GM12878 (cell line): ENCODE data around the gene CD151. TPM values are rescaled to one million over a fixed set of nuclear protein-coding genes. Genes with fewer than 3 reads are reported as not detected.

Experiments used
- ATAC-seq: fragments of 200-7000 bp; cut with Tn5 transposase; 3 replicates; pipeline ENCODE4 v1.9.1; 2020; ENCODE audit warnings: mild to moderate bottlenecking, moderate library complexity
- BruUV-seq: library from RNA; stranded (reverse); fragments of 400-500 nt; replicated peaks from 2 replicates; lab custom pipeline; 2021; lab: Mats Ljungman, UMichigan
- CTCF ChIA-PET: fragments of 300-600 bp; sonication (Branson Sonifier 250); formaldehyde crosslinking; extraction: SDS; loops from one replicate; lab custom pipeline; 2021; ENCODE audit warnings: inconsistent platforms; lab: Yijun Ruan, JAX
- POLR2A ChIA-PET: fragments of 350-600 bp; formaldehyde crosslinking; extraction: SDS; loops from one replicate; lab custom pipeline; 2021; ENCODE audit warnings: inconsistent platforms; lab: Charles Lee
- RAD21 ChIA-PET: fragments of 300-600 bp; sonication (Branson Sonifier 250); formaldehyde crosslinking; loops from one replicate; lab custom pipeline; 2023; ENCODE audit warnings: antibody characterized with exemption; ENCODE audit not compliant: unreplicated experiment; lab: Charles Lee
- SMC1A ChIA-PET: fragments of 300-600 bp; sonication (Branson Sonifier 250); formaldehyde crosslinking; loops from one replicate; lab custom pipeline; 2023; ENCODE audit not compliant: unreplicated experiment, uncharacterized antibody; lab: Charles Lee
- DNase-seq: peaks from one replicate; pipeline ENCODE4 v3.0.0-alpha.2; 2011; ENCODE audit warnings: low read depth, low spot score
- FAIRE-seq: peaks from 3 replicates; lab custom pipeline; 2011; peaks lifted over from hg19 to GRCh38; lab: Jason Lieb, UNC
- H2AFZ ChIP-seq: 2 replicates; pipeline ENCODE4 v1.6.0; 2011; ENCODE audit warnings: low read depth, low read length, control low read depth; ENCODE audit not compliant: control insufficient read depth
- H3K27ac ChIP-seq: 2 replicates; pipeline ENCODE4 v1.5.1; 2011; ENCODE audit warnings: control low read depth; ENCODE audit not compliant: control insufficient read depth, insufficient read depth
- H3K27me3 ChIP-seq, 2 experiments: replicated peaks in 1 of 2; 2 replicates each; pipeline versions ENCODE4 v1.6.0 to v1.6.1; 2011; ENCODE audit warnings: low read length in 1 of 2; ENCODE audit not compliant: control insufficient read depth in 2 of 2, insufficient read depth in 2 of 2
- H3K36me3 ChIP-seq, 2 experiments: 2 replicates each; pipeline ENCODE4 v1.5.1; 2011; ENCODE audit warnings: low read length in 1 of 2; ENCODE audit not compliant: control insufficient read depth in 2 of 2, insufficient read depth in 2 of 2
- H3K4me1 ChIP-seq: 2 replicates; pipeline ENCODE4 v1.6.1; 2011; ENCODE audit warnings: mild to moderate bottlenecking, low read length, moderate library complexity, mixed read lengths; ENCODE audit not compliant: control insufficient read depth, insufficient read depth
- H3K4me2 ChIP-seq: 2 replicates; pipeline ENCODE4 v1.6.0; 2011; ENCODE audit warnings: control low read depth; ENCODE audit not compliant: control insufficient read depth, insufficient read depth
- H3K4me3 ChIP-seq: fragments of 200-600 bp; sonication (generic); 2 replicates; pipeline ENCODE4 v1.5.1; 2016
- H3K79me2 ChIP-seq: 2 replicates; pipeline ENCODE4 v1.6.0; 2011; ENCODE audit warnings: low read length; ENCODE audit not compliant: control insufficient read depth, insufficient read depth
- H3K9ac ChIP-seq: 2 replicates; pipeline ENCODE4 v1.8.0; 2011; ENCODE audit warnings: low read length, control low read depth, mixed read lengths; ENCODE audit not compliant: control insufficient read depth, insufficient read depth
- H3K9me3 ChIP-seq: replicated peaks from 3 replicates; pipeline ENCODE4 v1.5.1; 2011; ENCODE audit warnings: mild to moderate bottlenecking, low read length; ENCODE audit not compliant: control insufficient read depth, insufficient read depth
- H4K20me1 ChIP-seq: 2 replicates; pipeline ENCODE4 v1.6.0; 2011; ENCODE audit not compliant: control insufficient read depth, insufficient read depth
- MEF2A ChIP-seq: IDR thresholded peaks from 2 replicates; pipeline ENCODE4 v1.6.1; 2011; ENCODE audit warnings: low read depth, mild to moderate bottlenecking, low read length, moderate library complexity; ENCODE audit not compliant: insufficient read depth
- POLR2A ChIP-seq: IDR thresholded peaks from 2 replicates; pipeline ENCODE4 v1.6.1; 2011; ENCODE audit warnings: low read depth, mild to moderate bottlenecking, low read length
- SIN3A ChIP-seq: IDR thresholded peaks from 2 replicates; pipeline ENCODE4 v1.6.1; 2012; ENCODE audit warnings: low read depth, low read length, improper control_type of control experiment
- STAT1 ChIP-seq: fragments of 450-650 bp; conservative IDR thresholded peaks from 2 replicates; pipeline ENCODE4 v1.6.1; 2014; ENCODE audit warnings: antibody characterized with exemption, mild to moderate bottlenecking
- WGBS: methylation state at CpG from one replicate; pipeline ENCODE4 v1.1.6; 2016; ENCODE audit warnings: low lambda C conversion rate; ENCODE audit not compliant: insufficient replicate concordance, insufficient coverage; ENCODE audit errors: missing lambda C conversion rate; 5-methylcytosine and 5-hydroxymethylcytosine counted together
- in situ Hi-C: fragments of 300-500 bp; cut with MboI; formaldehyde crosslinking; loops from 9 replicates; pipeline ENCODE4 v1.14.3; 2018; ENCODE audit warnings: mixed read lengths
- intact Hi-C: fragments of 100-400 bp; cut with micrococcal nuclease; formaldehyde crosslinking; loops from one replicate; pipeline ENCODE4 v1.14.2; 2022; ENCODE audit not compliant: unreplicated experiment
- polyA plus RNA-seq, 11 experiments: library from polyadenylated mRNA; depleted of rRNA in 4 of 11; unstranded in 6 of 11; stranded (reverse) in 5 of 11; fragments of >200 nt; fragmentation: Nextera tagmentation in 4 of 11; fragmentation: Illumina TruSeq in 1 of 11; extraction: Ambion mirVana in 4 of 11; extraction: Trizol in 1 of 11; gene quantifications; 1 replicate in 1 of 11; 2 replicates in 10 of 11; pipeline versions ENCODE4 v1.2.1 to v1.2.3, GENCODE V29; 2011 to 2016; ENCODE audit warnings: inconsistent platforms in 2 of 11, missing spikeins in 2 of 11, low read depth in 1 of 11
- total RNA-seq, 4 experiments: library from RNA; depleted of rRNA in 3 of 4; stranded (reverse); fragments of >200 nt in 3 of 4; fragmentation: Illumina TruSeq in 1 of 4; extraction: Trizol in 1 of 4; gene quantifications; 2 replicates each; pipeline versions ENCODE4 v1.2.1 to v1.2.3, GENCODE V29; 2013 to 2021
- TF ChIP-seq, protein P1 (sequence below): fragments of 450-650 bp; IDR thresholded peaks from 2 replicates; pipeline ENCODE4 v1.6.1; 2017; ENCODE audit warnings: low read depth, mild to moderate bottlenecking, moderate library complexity
- TF ChIP-seq, protein P2 (sequence below): fragments of 450-650 bp; IDR thresholded peaks from 2 replicates; pipeline ENCODE4 v1.6.1; 2016; ENCODE audit warnings: mild to moderate bottlenecking

CD151 gene
- total and polyA plus RNA-seq, 10 of the 15 experiments (the other 5 are each of a cell fraction or from before 2014, with no cell fraction given), result 0.52 to 41.7 (median 14.7) TPM

DNA sequence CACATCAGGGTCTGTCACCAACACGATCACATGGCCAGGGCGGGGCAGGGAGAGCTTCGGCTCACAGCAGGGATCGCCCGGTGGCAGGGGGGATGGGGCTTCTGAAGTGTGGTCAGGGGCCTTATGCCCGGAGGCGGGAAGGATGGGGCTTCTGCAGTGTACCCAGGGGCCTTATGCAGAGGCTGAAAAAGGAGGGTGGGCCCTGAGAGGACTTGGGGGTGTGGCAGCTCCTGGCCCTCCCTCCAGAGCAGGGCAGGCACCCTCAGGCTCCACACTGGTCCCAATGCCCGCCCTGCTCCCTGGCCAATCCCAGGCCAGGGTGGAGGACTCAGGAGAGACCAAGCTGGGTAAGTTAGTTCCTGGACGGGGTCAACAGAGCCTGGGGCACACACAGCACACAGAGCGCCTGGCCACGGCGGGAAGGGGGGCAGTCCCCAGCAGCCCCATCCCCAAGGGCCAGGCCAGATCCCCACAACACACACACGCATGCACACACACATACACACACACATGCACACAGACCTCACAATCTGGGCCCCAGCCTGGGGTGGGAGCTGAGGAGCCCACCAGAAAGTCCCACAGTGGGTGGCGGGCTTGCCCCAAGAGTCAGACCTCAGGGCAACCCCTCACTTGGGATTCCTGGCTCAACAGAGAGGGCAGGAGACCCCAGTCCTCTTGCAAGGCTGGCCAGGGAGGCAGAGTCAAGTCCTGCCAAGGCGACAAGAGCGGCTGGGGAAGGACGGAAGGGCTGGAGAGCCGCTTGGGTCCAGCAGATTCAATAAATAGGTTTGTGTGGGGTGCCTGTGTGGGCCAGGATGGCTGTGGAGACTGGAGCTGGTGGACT is 41.8 kb upstream of the CD151 start (continued):
- TF ChIP-seq, protein P1, sequence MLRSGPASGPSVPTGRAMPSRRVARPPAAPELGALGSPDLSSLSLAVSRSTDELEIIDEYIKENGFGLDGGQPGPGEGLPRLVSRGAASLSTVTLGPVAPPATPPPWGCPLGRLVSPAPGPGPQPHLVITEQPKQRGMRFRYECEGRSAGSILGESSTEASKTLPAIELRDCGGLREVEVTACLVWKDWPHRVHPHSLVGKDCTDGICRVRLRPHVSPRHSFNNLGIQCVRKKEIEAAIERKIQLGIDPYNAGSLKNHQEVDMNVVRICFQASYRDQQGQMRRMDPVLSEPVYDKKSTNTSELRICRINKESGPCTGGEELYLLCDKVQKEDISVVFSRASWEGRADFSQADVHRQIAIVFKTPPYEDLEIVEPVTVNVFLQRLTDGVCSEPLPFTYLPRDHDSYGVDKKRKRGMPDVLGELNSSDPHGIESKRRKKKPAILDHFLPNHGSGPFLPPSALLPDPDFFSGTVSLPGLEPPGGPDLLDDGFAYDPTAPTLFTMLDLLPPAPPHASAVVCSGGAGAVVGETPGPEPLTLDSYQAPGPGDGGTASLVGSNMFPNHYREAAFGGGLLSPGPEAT, result no peak
- TF ChIP-seq, protein P2, sequence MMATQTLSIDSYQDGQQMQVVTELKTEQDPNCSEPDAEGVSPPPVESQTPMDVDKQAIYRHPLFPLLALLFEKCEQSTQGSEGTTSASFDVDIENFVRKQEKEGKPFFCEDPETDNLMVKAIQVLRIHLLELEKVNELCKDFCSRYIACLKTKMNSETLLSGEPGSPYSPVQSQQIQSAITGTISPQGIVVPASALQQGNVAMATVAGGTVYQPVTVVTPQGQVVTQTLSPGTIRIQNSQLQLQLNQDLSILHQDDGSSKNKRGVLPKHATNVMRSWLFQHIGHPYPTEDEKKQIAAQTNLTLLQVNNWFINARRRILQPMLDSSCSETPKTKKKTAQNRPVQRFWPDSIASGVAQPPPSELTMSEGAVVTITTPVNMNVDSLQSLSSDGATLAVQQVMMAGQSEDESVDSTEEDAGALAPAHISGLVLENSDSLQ, result no peak
- TF ChIP-seq STAT1, result no peak
- no peak for TF ChIP-seq SIN3A

DNA sequence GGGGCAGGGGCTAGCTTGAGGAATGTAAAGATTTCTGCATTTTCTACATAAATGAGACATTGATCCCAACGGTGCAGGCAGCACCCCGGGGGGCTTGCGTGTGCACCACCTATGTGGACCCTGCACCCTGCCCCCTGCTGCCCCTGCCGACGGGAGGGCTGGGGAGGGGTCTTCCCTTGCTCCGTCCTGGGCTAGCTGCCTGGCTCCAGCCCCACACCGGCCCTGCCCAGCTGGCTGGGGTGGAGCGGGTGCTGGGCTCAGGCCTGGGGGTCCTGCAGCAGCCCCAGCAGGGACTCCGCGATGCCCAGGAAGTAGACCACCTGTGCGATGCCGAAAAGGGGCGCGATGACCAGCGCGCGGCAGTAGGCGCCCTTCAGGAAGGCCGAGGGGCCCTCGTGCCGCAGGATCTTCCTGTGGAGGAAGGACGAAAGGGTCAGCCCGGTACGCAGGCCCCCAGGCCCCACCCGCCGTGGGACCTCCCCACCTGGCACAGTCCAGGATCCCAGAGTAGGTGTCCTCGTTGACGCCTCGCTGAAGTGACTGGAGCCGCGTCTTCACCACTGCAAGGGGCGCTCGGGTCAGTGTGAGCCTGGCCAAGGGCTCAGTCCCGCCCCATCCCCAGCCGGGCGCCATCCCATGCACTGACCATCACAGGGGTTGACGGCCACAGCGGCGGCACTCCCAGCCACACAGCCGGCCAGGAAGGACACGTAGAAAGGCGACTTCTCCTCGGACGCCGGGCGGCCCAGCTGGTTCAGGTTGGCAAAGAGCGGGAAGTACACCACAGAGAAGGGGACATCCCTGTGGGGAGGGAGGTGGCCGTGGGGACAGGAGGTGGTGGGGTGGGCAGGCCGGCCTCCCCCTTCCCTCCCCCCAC is 40.9 kb upstream of the CD151 start:
- intact Hi-C loops, result no loop called here

More for the DNA sequence above, 40.9 kb upstream of the CD151 start:
- ATAC-seq (no peak), FAIRE-seq (no peak), DNase-seq (no peak)
- H3K4me2 ChIP-seq, result no peak overlapping the region
- peaks cover 0 to 9% of the 10 kb centered on the region in 2 experiments; a peak in 2 of 4 replicates for H3K36me3 ChIP-seq
- peaks cover 20% of the 10 kb centered on the region for H3K4me1 ChIP-seq
- H3K79me2 ChIP-seq, result peaks cover 21% of the 10 kb centered on the region
- POLR2A ChIA-PET, result no interaction called here
- TF ChIP-seq POLR2A (peak; percentile 22; the same call in 1 of the 2 replicates), MEF2A (no peak)
- in situ Hi-C loops, result no loop called here
- no peak overlapping the region for H3K4me3 ChIP-seq
- RAD21 ChIA-PET, result no interaction called here
- no TSS peak for BruUV-seq
- no peaks in the 10 kb centered on the region for H3K27me3 ChIP-seq
- H3K27ac ChIP-seq, result no peak overlapping the region
- CTCF ChIA-PET, result no interaction called here
- H3K9ac ChIP-seq, result no peak overlapping the region
- no peaks in the 10 kb centered on the region for H3K9me3 ChIP-seq
- WGBS, result 95% methylated on average over 32 of the region's 49 CpGs
- SMC1A ChIA-PET, result no interaction called here
- H4K20me1 ChIP-seq, result no peaks in the 10 kb centered on the region
- no peak overlapping the region for H2AFZ ChIP-seq
